Measurements from ENCODE around the gene RAP2C.

DNA sequence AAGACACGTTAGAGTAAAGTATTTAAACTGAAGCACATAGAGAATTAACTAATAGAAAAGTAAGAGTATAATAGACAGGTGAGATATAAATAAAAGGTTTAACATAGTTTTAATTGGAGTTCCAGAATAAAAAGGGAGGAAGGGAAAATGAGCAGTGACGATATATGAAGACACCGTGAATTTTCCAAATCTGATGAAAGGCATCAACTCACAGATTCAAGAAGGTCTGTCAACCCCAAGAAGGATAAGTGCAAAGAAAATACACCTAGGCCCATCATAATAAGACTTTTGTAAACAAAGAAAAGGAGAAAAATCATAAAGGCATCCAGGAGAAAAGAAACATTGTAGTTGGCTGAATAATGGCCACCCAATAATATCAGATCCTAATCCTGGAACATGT, 43.9 kb upstream of the RAP2C start:
- TF ChIP-seq, protein P1, sequence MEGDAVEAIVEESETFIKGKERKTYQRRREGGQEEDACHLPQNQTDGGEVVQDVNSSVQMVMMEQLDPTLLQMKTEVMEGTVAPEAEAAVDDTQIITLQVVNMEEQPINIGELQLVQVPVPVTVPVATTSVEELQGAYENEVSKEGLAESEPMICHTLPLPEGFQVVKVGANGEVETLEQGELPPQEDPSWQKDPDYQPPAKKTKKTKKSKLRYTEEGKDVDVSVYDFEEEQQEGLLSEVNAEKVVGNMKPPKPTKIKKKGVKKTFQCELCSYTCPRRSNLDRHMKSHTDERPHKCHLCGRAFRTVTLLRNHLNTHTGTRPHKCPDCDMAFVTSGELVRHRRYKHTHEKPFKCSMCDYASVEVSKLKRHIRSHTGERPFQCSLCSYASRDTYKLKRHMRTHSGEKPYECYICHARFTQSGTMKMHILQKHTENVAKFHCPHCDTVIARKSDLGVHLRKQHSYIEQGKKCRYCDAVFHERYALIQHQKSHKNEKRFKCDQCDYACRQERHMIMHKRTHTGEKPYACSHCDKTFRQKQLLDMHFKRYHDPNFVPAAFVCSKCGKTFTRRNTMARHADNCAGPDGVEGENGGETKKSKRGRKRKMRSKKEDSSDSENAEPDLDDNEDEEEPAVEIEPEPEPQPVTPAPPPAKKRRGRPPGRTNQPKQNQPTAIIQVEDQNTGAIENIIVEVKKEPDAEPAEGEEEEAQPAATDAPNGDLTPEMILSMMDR (conservative IDR thresholded peaks at IDR 0.05): no peak
- TF ChIP-seq EZH2 (IDR thresholded peaks at IDR 0.05; ENCODE audit: low read depth): no peak
